GM19467 (cell line): ENCODE measurements around the gene AMZ1.
A peak's percentile ranks its signal among the peaks of the same experiment; 100 is the strongest.
"Not testable (repeated sequence)": the region's sequence is repeated elsewhere in the genome, so short reads cannot be mapped to it uniquely, and the experiment has no call there.

ENCODE experiments used
- ATAC-seq: cut with Tn5 transposase; IDR thresholded peaks from one replicate; pipeline ENCODE4 v1.9.1; 2021; ENCODE audit warnings: mild to moderate bottlenecking, moderate library complexity; ENCODE audit not compliant: unreplicated experiment

Gene AMZ1

DNA sequence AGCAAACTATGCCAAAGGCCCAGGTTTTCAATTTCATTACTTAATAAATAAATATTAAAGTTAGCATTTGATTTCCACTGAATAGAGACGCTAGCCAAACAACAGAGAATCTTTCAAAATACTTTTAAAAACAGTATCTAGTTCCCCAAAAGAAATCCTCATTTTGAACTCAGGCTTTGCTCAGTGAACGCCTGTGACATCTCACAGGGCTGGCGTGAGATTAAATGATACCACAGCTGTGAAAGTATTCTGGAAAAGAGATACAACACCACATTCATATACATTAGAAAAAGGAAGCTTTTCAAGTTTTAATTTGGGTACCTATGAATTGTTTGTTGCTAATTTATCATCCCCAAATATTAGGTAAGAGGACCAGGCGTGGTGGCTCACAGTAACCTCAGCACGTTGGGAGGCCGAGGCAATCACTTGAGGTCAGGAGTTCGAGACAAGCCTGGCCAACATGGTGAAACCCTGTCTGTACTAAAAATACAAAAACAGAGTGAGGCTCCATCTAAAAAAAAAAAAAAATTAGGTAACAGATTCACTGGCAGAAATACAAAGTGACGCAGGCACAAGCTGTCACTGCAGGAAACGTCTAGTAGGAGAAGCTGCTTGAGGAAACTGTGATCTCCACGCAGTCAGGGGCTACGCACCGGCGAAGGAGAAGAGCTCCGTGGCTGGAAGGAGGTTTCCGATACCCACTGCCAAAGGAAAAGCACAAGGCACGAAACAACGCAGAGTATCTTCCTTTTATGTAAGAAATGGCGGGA, 50.0 kb downstream of the AMZ1 start:
- ATAC-seq = no peak

DNA sequence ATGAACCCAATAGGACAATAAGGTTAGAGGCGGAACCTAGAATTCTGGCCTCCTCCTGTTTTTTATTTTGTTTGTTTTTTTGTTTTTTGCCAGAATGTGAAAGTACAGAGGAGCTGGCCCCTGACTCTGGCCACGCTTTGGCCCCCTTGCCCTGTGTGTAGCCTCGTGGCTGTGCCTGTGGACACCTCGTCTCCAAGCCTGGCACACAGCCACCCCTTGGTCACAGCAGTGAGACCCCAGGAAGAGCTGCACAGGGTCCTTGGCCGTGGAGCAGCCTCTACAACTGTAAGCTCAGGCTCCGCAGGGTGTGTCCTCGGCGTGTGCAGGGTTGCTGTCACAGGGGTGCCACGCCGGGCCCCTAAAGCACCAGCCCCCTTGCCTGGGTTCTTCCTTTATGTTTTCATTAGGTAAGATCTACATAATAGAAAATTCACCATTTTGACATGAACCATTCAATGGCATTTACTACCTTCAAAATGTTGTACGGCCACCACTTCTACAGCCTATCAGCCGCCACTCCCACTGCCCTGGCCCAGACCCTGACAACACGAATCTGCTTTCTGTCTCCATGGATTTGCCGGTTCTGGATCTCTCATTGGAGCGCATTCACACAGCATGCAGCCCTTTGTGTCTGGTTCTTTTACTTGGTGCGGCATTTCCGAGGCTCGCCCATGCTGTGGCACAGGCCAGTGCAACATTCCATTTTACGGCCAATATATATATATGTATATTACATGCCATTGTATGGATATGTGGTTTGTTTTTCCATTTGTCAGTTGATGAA, 51.0 kb downstream of the AMZ1 start:
- ATAC-seq = no peak

DNA sequence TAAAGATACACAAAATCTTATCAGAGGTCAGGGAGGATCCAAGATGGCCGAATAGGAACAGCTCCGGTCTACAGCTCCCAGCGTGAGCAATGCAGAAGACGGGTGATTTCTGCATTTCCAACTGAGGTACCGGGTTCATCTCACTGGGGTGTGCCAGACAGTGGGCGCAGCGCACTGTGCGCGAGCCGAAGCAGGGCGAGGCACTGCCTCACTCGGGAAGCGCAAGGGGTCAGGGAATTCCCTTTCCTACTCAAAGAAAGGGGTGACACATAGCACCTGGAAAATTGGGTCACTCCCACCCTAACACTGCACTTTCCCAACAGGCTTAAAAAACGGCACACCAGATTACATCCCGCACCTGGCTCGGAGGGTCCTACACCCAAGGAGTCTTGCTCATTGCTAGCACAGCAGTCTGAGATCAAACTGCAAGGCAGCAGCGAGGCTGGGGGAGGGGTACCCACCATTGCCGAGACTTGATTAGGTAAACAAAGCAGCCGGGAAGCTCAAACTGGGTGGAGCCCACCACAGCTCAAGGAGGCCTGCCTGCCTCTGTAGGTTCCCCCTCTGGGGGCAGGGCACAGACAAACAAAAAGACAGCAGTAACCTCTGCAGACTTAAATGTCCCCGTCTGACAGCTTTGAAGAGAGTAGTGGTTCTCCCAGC, 55.7 kb downstream of the AMZ1 start:
- not testable (repeated sequence) for ATAC-seq

DNA sequence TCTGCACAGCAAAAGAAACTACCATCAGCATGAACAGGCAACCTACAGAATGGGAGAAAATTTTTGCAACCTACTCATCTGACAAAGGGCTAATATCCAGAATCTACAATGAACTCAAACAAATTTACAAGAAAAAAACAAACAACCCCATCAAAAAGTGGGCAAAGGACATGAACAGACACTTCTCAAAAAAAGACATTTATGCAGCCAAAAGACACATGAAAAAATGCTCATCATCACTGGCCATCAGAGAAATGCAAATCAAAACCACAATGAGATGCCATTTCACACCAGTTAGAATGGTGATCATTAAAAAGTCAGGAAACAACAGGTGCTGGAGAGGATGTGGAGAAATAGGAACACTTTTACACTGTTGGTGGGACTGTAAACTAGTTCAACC, 60.7 kb downstream of the AMZ1 start:
- ATAC-seq = not testable (repeated sequence)

DNA sequence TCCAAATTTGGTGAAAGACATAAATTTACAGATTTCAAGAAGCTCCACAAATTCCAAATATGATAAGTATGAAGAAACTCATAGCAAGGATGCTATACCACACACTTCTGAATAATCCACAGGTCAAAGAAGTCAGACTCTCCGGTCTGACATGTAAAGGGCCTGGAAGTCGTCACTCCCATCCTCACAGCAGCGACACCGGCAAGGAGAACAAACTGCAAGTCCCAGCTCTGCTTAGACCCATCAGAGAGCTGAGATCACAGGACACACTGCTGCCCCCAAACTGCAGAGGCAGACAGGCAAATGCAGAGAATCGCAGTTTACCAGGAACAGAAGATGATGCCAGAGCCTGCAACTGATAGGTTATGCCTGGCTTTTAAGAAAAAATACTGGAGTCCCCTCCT, 62.0 kb downstream of the AMZ1 start:
- ATAC-seq = no peak

DNA sequence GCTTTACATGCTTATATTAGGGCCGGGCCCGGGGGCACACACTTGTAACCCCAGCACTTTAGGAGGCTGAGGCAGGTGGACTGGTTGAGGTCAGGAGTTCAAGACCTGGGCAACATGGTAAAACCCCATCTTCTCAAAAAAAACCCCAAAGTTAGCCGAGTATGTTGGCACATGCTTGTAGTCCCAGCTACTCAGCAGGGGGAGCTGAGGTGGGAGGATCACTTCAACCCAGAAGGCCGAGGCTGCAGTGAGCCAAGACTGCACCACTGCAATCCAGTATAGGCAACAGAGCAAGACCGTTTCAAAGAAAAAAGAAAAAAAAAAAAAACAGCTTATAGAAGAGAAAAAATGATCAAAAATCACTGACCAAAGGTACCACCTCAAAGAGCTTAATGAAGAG, 63.1 kb downstream of the AMZ1 start:
- no peak for ATAC-seq

DNA sequence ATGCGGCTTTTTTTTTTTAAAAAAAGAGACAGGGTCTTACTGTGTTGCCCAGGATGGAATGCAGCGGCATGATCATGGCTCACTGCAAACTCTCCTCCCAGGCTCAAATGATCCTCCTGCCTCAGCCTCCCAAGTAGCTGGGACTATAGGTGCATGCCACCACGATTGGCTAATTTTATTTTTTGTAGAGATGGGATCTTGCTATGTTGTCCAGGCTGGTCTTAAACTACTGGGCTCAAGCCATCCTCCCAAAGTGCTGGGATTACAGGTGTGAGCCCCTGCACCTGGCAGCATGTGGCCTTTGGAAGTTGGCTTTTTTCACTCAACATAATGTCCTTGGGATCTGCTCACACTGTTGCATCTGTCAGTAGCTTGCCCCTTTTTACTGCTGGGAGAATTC, 65.1 kb downstream of the AMZ1 start:
- no peak for ATAC-seq

DNA sequence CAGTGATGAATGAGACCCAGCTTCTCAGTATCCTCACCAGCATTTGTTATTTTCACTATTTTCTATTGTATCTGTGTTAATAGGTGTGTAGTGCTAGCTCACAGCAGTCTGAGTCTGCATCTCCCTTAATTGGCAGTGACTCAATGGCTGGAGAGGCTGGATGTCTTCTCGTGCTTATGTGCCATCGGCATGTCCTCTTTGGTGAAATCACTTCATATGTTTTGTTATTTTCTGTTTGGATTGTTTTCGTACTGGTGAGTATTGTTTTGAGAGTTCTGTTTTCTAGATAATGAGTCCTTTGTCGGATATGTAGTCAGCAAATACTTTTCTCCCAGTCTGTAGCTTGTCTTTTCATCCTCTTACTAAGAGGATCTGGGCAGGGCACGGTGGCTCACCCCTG, 66.1 kb downstream of the AMZ1 start:
- no peak for ATAC-seq

DNA sequence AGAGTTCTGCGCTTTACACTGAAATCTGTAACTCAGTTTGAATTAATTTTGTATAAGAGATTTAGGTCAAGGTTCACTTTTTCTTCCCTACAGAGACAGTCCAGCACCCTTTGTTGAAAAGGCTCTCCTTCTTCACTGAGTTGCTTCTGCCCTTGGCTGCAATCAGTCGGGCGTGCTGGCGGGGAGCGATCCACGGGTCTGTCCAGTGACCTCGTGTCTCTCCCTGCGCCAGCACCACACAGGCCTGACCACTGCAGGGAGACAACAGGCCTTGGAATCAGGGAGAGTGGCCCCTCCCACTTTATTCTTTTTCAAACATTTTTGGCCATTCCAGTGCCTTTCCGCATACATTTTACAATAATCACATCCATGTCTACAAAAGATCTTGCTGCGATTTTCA, 66.9 kb downstream of the AMZ1 start:
- ATAC-seq = no peak

DNA sequence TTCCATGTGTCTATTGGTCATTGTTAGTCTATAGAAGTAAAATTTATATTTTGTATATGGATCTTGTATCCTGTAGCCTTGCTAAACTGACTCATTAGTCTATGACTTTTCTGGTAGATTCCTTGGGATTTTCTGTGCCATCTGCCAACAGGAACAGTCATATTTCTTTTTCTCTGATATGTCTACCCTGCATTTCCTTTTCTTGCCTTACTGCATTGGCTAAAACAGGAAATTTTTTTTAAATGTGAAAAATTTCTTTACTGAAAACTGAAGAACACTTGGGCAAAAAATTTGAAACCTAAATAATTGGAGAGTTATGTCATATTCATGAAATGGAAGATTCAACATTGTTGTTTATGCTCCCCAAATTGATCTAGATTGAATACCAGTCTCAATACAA, 67.5 kb downstream of the AMZ1 start:
- ATAC-seq = no peak

DNA sequence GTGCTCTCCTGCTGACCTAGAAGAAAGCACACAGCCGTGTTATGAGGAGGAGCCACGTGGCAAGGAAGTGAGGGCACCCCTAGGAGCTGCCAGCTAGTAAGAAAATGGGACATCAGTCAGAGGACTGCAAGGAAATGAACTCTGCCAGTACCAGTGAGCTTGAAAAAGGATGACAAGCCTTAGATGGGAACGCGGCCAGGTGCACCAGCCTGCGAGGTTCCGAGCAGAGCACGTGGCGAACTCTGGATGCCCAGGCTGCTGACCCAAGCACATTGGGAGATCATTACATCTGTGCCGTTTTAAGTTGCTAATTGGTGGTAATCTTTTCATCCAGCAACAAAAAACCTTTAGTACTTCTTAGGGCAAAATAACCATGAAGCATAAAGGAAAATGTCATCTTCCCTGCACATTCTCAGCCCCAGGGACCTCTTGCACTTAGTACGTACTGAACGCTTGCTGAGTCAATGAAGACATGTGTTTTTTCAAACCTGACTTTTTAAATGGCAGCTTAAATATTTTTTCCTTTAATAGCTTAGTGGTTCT, 69.4 kb downstream of the AMZ1 start:
- ATAC-seq = no peak

DNA sequence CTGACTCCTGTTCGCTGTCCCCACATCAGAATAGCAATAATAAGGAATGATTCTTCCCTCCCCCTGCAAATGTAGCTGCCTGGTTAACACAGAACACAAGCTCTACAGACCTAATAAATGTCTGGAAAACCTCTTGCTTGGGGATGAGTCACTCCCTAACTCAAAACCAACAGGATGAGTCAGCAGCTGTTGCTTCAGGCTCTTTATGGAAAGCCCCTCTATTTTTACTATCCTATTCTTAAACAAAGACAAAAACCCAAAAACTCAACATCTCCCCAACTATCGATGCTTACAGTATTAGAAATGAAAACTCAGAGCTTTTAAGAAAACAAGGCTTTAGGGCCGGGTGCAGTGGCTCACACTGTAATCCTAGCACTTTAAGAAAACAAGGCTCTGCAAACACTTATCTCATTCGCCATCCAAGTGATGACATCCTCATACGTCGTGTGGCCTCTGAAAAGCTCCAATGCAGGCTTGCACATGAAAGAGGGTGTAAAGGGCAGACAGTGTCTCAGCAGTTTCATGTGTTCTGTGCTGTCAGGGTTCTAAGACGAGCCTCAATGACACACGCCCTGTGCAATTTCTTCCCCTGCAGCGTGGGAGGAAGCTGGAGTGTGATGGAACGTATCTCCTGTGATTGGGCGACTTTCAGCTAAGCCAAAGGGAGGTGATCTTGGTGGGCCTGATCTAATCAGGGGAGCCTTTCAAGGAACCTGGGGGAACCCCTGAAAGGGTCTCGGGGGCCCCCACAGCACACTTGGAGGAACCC, 70.1 kb downstream of the AMZ1 start:
- ATAC-seq = peak; percentile 69

DNA sequence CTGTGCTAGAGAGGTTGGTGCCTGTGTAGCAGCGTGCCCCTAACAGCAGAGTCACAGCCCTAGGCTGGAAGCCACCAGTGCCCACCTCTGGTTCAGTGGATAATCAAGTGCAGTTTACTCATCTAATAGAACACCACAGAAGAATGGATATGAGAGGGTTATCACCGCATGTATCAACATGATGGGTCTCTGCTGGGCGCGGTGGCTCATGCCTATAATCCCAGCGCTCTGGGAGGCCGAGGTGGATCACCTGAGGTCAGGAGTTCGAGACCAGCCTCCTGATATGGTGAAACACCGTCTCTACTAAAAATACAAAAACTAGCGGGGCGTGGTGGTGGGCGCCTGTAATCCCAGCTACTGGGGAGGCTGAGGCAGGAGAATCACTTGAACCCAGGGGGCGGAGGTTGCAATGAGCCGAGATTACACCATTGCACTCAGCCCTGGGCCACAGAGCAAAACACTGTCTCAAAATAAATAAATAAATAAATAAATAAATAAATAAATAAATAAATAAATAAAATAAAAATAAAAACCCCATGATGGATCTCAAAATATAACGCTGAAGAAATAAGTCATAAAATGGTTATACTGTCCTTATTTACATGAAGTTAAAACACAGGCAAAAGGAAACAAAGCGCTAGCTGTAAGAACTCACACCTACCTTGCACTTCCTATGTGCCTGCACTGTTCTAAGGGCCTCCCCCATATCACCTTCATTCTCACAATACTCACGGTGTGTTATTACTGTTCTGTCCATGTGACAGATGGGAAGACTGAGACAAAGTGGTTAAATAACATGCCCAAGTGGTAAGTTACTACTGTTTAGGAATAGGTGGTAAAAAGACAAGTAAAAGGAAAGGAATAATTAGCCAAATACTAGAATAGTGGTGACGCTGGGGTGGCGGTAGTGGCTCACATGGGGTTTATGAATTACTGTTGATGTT, 70.9 kb downstream of the AMZ1 start:
- ATAC-seq = peak; percentile 7

DNA sequence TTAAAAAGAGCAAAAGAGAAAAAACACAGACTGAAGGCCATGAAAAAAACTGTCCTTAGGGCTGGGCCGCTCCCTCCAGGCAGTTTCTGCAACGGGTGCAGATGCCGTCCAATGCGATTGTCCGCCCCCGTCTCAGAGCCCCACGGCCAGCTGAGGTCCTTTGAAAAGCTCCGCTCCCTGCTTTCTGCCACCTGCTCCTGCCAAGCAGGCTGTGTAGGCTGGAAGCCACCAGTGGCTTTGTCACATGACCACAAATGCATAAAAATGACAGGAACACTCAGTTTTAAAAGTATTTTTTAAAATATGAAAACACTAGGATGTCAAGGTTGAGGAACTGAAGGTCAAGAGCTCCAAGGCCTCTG, 71.7 kb downstream of the AMZ1 start:
- no peak for ATAC-seq

DNA sequence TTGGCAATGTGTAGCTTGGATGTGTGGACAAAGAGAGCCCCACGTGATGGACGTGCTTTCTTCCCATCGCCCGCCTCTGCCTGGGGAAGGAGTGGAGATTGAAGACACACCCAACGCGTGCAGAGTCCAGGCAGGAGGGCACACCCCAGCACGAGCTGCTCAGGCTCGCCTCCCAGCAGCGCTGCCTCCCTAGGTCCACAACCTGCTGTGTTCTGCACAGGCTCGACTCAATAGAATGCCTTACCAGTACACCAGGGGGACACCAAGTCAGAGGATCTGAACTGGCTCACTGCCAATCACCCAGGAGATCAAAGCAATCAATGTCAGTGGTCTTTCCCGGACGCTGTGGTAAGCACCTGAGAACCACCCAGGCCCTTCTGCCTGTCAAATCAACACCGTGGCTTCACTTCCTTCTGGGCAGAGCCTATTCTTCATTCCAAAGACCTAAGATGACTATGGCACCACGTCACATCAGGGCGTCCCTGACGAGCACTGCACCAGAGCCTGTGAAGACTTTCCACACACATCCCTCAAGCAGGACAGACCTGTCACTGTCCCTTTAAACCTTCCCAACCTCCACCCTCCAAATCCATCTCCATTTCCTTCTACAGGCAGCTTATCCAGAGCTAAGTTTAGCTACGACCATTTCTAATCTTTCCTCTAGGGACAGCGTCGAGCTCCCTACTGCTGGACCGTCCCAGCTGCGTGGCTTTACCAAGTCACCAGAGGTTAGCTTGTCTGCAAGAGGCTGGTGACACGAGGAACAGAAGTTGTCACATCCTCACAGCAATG, 72.3 kb downstream of the AMZ1 start:
- ATAC-seq = no peak

DNA sequence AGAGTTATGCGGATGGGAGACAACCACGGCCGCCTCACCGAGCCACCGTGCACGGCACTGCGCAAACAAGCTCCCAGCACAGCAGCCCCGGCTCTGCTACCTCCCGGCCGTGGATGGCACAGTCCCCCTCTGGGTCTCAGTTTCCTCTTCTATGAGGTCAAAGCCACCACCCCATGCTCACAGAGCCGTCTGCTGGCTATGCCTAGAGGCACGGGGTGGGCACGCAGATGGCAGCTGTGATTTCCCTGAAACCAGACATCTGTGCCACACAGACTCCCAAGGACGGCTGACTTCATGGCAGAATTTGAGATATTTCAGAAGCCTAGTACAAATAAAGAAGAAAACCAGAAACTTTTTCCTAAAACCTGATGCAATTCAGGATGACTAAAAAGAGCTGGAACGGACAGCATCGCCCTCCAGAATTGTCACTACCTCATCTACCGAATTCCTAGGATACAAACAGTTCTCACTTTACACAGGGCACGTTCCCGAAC, 73.2 kb downstream of the AMZ1 start:
- ATAC-seq = no peak

DNA sequence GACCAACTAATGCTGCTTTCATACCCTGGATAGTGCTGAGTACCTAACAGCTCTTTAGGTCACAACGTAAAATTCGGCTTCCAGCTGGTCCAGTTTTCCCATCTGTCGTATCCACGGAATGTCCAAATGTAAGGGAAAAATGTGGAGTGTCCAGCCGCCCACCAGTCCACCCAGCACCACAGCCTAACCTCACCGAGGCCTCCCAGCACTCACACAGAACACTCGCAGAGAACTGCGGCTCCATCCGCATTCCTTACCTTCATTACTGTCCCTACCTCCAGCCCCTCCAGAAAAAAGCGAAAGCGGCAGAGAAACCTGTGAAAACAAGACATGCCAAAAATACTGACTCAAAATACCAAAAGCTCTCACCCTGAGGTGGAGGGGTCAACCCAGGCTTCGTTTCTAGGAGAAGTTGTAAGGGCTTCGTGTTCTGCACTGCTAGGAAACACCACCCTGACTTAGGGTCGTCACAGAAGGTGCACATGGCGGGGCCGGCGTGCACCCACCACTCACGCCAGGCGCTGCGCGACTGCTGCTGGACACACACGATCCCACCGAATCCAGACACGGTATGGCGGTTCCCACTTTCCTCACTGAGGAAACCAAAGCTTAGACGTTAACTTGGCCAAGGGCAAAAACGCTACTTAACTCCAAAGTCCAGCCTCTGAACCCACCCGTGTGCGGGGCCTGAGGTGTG, 73.9 kb downstream of the AMZ1 start:
- no peak for ATAC-seq

DNA sequence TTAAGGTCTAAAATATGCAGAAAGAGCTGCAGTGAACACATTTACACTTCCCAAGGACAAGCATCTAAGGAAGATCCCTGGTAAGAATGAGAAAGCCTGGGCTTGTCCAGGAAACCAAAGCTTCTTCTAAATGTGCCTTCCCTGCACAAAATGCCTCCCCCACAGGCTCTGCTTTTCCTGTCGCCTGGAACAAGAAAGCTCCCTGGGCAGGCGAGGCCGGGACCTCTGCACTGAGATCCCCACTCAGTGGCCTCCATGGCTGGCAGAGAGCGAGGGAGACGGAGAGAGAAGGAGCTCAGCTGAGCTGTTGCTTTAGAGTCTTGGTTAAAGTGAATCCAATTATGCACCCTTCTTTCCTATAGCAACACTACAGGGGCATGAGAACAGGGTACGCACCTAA, 75.6 kb downstream of the AMZ1 start:
- ATAC-seq = no peak
